Coronary artery (tissue), 2 donors: ENCODE data around the gene ATP5PB.

Source experiments
- DNase-seq: peaks from one replicate; pipeline ENCODE4 v3.0.0-alpha.2; 2017; ENCODE audit warnings: low spot score
- H3K27ac ChIP-seq, 2 donors: fragments of 200-600 bp; sonication (generic); one replicate each; pipeline ENCODE4 v1.5.1; 2016 to 2019
- H3K4me3 ChIP-seq: fragments of 200-600 bp; sonication (generic); 2 replicates; pipeline ENCODE4 v1.5.1; 2016; ENCODE audit warnings: mild to moderate bottlenecking, moderate library complexity
- TF ChIP-seq, protein P1 (sequence below): fragments of 200-600 bp; sonication (generic); IDR thresholded peaks from one replicate; pipeline ENCODE4 v1.5.1; 2019; ENCODE audit warnings: antibody characterized with exemption

ATP5PB gene

DNA sequence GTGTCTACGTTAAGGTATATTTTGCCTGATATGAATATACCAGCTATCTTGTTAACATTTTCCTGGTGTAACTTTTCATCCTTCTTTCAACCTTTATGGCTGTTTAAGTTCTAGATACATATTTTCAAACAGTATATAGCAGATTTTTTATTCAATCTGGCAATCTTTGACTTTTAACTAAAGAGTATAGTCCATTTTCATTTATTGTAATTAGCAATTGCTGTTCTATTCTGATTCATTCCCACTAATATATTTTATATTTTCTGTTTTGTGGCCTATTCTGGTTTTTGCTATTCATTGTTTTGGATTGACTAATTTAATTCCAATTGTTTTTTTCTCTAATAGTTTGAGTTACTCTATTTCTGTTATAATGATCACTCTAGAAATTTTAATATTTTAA is 17.2 kb downstream of the ATP5PB start:
- no peak overlapping the region for H3K4me3 ChIP-seq
- H3K27ac ChIP-seq = no peak overlapping the region
- TF ChIP-seq, protein P1, sequence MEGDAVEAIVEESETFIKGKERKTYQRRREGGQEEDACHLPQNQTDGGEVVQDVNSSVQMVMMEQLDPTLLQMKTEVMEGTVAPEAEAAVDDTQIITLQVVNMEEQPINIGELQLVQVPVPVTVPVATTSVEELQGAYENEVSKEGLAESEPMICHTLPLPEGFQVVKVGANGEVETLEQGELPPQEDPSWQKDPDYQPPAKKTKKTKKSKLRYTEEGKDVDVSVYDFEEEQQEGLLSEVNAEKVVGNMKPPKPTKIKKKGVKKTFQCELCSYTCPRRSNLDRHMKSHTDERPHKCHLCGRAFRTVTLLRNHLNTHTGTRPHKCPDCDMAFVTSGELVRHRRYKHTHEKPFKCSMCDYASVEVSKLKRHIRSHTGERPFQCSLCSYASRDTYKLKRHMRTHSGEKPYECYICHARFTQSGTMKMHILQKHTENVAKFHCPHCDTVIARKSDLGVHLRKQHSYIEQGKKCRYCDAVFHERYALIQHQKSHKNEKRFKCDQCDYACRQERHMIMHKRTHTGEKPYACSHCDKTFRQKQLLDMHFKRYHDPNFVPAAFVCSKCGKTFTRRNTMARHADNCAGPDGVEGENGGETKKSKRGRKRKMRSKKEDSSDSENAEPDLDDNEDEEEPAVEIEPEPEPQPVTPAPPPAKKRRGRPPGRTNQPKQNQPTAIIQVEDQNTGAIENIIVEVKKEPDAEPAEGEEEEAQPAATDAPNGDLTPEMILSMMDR = no peak
- DNase-seq = no peak

- H3K27ac ChIP-seq = no peak overlapping the region
- TF ChIP-seq, protein P1 = no peak
- DNase-seq = no peak
- no peak overlapping the region for H3K4me3 ChIP-seq
Measured at GRCh38 chr1:111467865-111468716, 18.8 kb downstream of the ATP5PB start.

DNA sequence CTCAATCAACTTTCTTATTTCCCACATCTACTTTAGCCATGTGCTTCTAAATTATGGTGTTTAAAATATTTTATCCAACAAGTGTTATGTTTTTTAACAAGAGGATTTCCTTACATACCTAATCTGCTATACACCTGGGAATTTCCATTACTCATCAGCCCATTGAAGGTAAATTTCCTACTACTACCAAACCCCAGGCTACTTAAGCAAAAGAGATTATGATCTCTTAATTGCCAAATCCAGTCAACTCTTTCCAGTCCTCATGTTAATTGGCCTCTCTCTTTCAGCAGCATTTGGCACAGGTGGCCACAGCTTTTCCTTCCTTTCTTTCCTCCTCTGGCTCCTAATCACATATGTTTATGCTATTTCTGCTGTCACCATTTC is 19.4 kb downstream of the ATP5PB start:
- Histone ChIP-seq H3K4me3 (no peak overlapping the region), H3K27ac (no peak overlapping the region)
- no peak for DNase-seq
- TF ChIP-seq, protein P1 = no peak

- no peak overlapping the region for H3K27ac ChIP-seq
- no peak overlapping the region for H3K4me3 ChIP-seq
- TF ChIP-seq, protein P1 = no peak
- DNase-seq = no peak
Measured at GRCh38 chr1:111469539-111469938, 20.3 kb downstream of the ATP5PB start.

DNA sequence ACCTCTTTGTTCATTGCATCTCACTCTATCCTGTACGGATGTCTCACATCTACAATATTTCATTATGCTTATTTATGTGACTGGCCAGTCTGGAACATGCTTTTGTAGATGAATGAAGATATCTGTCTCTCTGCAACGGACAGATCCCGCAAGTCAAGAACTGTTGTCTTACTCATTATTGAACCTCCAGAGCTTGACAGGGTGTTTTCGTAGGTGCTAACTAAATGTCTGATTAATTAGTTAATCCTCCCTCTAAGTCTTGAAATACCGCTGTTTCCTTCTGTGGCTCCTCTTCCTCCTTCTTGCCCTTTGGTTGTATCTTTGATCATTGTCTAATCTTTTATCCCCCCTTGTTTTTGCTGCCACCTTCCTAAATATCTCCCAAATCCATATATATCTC is 21.3 kb downstream of the ATP5PB start:
- TF ChIP-seq, protein P1 = no peak
- peak overlapping the region in 1 of 2 donors; percentile 14 for H3K27ac ChIP-seq
- H3K4me3 ChIP-seq = no peak overlapping the region
- no peak for DNase-seq

DNA sequence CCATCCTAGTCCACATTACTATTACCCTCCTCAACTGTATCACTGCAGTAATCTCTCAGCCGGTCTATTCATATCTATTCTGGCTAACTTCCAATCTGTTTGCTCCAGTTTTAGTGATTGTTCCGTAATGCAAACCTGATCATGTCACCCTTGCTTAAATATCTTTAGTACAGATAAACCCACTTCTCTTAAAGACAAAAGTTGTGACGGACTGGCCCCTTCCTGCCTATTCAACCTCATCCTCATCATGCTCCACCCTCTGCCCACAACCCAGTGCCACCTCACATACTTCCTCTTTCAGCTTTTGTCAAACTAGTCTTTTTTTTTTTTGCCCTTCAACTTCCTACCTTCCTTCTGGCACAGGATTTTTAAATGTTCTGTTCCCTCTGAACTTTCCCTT is 21.7 kb downstream of the ATP5PB start:
- TF ChIP-seq, protein P1 = no peak
- DNase-seq = no peak
- H3K4me3 ChIP-seq = no peak overlapping the region
- peak overlapping the region in 1 of 2 donors; percentile 14 for H3K27ac ChIP-seq

DNA sequence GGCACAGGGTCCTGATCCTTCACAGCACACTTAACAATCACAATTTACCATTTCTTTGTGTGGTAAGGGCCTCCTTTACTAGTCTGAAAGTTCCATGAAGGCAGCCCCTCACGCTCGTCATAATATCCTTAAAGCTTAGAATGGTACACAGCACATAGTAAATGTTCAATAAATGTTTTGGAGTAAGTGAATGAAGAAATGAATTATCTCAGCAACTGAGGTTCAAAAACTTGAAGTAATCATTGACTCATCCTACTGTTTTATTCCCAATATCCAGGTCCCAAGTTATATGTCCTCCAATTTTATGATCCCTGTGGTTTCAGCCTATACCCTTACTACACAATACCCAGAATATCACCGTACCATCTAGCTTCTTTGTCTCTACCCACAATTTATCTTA is 22.3 kb downstream of the ATP5PB start:
- peak overlapping the region in 1 of 2 donors; percentile 48 for H3K27ac ChIP-seq
- no peak for DNase-seq
- TF ChIP-seq, protein P1 = no peak
- H3K4me3 ChIP-seq = no peak overlapping the region
